HEK293 (cell line): ENCODE results near the gene ARPC2.

Experiments
- CTCF ChIP-seq: fragments of 450-650 bp; formaldehyde crosslinking; IDR thresholded peaks from 2 replicates; pipeline ENCODE4 v1.5.1; 2016; ENCODE audit warnings: missing biosample characterization, missing genetic modification characterization
- MYNN ChIP-seq: fragments of 450-650 bp; formaldehyde crosslinking; IDR thresholded peaks from 2 replicates; pipeline ENCODE4 v1.5.1; 2016; ENCODE audit warnings: missing biosample characterization, missing genetic modification characterization, borderline replicate concordance
- ZNF513 ChIP-seq: fragments of 450-650 bp; IDR thresholded peaks from 2 replicates; pipeline ENCODE4 v1.5.1; 2018; ENCODE audit warnings: missing biosample characterization, missing genetic modification characterization
- ZNF658 ChIP-seq: fragments of 450-650 bp; formaldehyde crosslinking; IDR thresholded peaks from 2 replicates; pipeline ENCODE4; 2016; ENCODE audit warnings: missing biosample characterization, missing genetic modification characterization
- TF ChIP-seq, protein P1 (sequence below): fragments of 450-650 bp; formaldehyde crosslinking; IDR thresholded peaks from 2 replicates; pipeline ENCODE4 v1.5.1; 2016; ENCODE audit warnings: missing biosample characterization, missing genetic modification characterization
- TF ChIP-seq, protein P2 (sequence below): fragments of 450-650 bp; formaldehyde crosslinking; IDR thresholded peaks from 2 replicates; pipeline ENCODE4 v1.5.1; 2016; ENCODE audit warnings: missing biosample characterization, missing genetic modification characterization

GRCh38 chr2:218230882-218231281, 13.9 kb downstream of the ARPC2 start:
- TF ChIP-seq CTCF (tag by site-specific recombination): no peak
- TF ChIP-seq MYNN (tag by site-specific recombination): no peak
- no peak for TF ChIP-seq ZNF658 (tag by site-specific recombination)
- TF ChIP-seq, protein P1, sequence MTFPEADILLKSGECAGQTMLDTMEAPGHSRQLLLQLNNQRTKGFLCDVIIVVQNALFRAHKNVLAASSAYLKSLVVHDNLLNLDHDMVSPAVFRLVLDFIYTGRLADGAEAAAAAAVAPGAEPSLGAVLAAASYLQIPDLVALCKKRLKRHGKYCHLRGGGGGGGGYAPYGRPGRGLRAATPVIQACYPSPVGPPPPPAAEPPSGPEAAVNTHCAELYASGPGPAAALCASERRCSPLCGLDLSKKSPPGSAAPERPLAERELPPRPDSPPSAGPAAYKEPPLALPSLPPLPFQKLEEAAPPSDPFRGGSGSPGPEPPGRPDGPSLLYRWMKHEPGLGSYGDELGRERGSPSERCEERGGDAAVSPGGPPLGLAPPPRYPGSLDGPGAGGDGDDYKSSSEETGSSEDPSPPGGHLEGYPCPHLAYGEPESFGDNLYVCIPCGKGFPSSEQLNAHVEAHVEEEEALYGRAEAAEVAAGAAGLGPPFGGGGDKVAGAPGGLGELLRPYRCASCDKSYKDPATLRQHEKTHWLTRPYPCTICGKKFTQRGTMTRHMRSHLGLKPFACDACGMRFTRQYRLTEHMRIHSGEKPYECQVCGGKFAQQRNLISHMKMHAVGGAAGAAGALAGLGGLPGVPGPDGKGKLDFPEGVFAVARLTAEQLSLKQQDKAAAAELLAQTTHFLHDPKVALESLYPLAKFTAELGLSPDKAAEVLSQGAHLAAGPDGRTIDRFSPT (tag by site-specific recombination): no peak
- TF ChIP-seq, protein P2, sequence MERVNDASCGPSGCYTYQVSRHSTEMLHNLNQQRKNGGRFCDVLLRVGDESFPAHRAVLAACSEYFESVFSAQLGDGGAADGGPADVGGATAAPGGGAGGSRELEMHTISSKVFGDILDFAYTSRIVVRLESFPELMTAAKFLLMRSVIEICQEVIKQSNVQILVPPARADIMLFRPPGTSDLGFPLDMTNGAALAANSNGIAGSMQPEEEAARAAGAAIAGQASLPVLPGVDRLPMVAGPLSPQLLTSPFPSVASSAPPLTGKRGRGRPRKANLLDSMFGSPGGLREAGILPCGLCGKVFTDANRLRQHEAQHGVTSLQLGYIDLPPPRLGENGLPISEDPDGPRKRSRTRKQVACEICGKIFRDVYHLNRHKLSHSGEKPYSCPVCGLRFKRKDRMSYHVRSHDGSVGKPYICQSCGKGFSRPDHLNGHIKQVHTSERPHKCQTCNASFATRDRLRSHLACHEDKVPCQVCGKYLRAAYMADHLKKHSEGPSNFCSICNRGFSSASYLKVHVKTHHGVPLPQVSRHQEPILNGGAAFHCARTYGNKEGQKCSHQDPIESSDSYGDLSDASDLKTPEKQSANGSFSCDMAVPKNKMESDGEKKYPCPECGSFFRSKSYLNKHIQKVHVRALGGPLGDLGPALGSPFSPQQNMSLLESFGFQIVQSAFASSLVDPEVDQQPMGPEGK (tag by site-specific recombination): no peak
- TF ChIP-seq ZNF513: no peak
